OCI-LY1 (cell line): ENCODE data around the gene METAP1D.
"Not testable (repeated sequence)": the region's sequence is repeated elsewhere in the genome, so short reads cannot be mapped to it uniquely, and the experiment has no call there.

Source experiments
- H2AFZ ChIP-seq: fragments of 200-600 bp; sonication (generic), shearing (Covaris generic); 2 replicates; pipeline ENCODE4 v1.6.0; 2014; ENCODE audit warnings: antibody characterized with exemption, mild to moderate bottlenecking, low read length
- H3F3A ChIP-seq: fragments of 200-600 bp; sonication (generic), shearing (Covaris generic); 2 replicates; pipeline ENCODE4 v1.6.0; 2014; ENCODE audit warnings: mild to moderate bottlenecking, antibody characterized with exemption, low read length, moderate library complexity; ENCODE audit not compliant: insufficient read depth
- H3K27ac ChIP-seq: fragments of 200-600 bp; sonication (generic); 2 replicates; pipeline ENCODE4 v1.5.1; 2014; ENCODE audit warnings: low read length, mixed run types, mild to moderate bottlenecking, low read depth; ENCODE audit not compliant: poor library complexity, severe bottlenecking
- H3K27me3 ChIP-seq: fragments of 200-600 bp; sonication (generic); 2 replicates; pipeline ENCODE4 v1.6.0; 2014; ENCODE audit warnings: antibody characterized with exemption, mild to moderate bottlenecking, low read length, moderate library complexity; ENCODE audit not compliant: insufficient read depth
- H3K36me3 ChIP-seq: fragments of 200-600 bp; sonication (generic); 2 replicates; pipeline ENCODE4 v1.6.1; 2014; ENCODE audit warnings: mild to moderate bottlenecking, antibody characterized with exemption, low read length, moderate library complexity, mixed read lengths; ENCODE audit not compliant: insufficient read depth
- H3K4me1 ChIP-seq: fragments of 200-600 bp; sonication (generic); 2 replicates; pipeline ENCODE4 v1.5.1; 2014; ENCODE audit warnings: mild to moderate bottlenecking, low read length, moderate library complexity; ENCODE audit not compliant: insufficient read depth, severe bottlenecking
- H3K4me2 ChIP-seq: fragments of 200-600 bp; sonication (generic), shearing (Covaris generic); 2 replicates; pipeline ENCODE4 v1.6.1; 2014; ENCODE audit warnings: low read length
- H3K4me3 ChIP-seq: fragments of 200-600 bp; sonication (generic); 2 replicates; pipeline ENCODE4 v1.5.1; 2014; ENCODE audit warnings: low read length, low read depth, mild to moderate bottlenecking, mixed read lengths; ENCODE audit not compliant: poor library complexity, severe bottlenecking
- H3K79me2 ChIP-seq: fragments of 200-600 bp; shearing (Covaris generic); 2 replicates; pipeline ENCODE4 v1.6.1; 2016; ENCODE audit warnings: mixed run types, low read length, mixed read lengths; ENCODE audit not compliant: insufficient read depth
- H3K9ac ChIP-seq: fragments of 200-600 bp; sonication (generic), shearing (Covaris generic); 2 replicates; pipeline ENCODE4 v1.6.1; 2014; ENCODE audit warnings: mild to moderate bottlenecking, low read length, mixed read lengths
- H3K9me2 ChIP-seq: fragments of 200-600 bp; sonication (generic), shearing (Covaris generic); 2 replicates; pipeline ENCODE4 v1.6.1; 2014; ENCODE audit warnings: low read depth, mild to moderate bottlenecking, low read length, mixed read lengths
- H3K9me3 ChIP-seq: fragments of 200-600 bp; shearing (Covaris generic); 2 replicates; pipeline ENCODE4 v1.6.1; 2014; ENCODE audit warnings: low read length, mixed read lengths
- H4K20me1 ChIP-seq: fragments of 200-600 bp; sonication (generic), shearing (Covaris generic); 2 replicates; pipeline ENCODE4 v1.6.0; 2016; ENCODE audit warnings: mild to moderate bottlenecking, low read length; ENCODE audit not compliant: insufficient read depth
- CTCF ChIP-seq: fragments of 200-600 bp; sonication (generic), shearing (Covaris generic); IDR thresholded peaks from 2 replicates; pipeline ENCODE4 v1.5.1; 2017; ENCODE audit warnings: mild to moderate bottlenecking, antibody characterized with exemption, low read length, moderate library complexity, mixed read lengths
- EZH2 ChIP-seq: fragments of 200-600 bp; sonication (generic), shearing (Covaris generic); IDR thresholded peaks from 2 replicates; pipeline ENCODE4 v1.8.0; 2017; ENCODE audit warnings: borderline replicate concordance, mixed run types, mild to moderate bottlenecking, antibody characterized with exemption, low read length, moderate library complexity, mixed read lengths

METAP1D gene

GRCh38 chr2:172062402-172063004, 62.8 kb downstream of the METAP1D start:
- Histone ChIP-seq H3K4me3 (no peak overlapping the region), H3K9me2 (no peaks in the 10 kb centered on the region), H4K20me1 (no peaks in the 10 kb centered on the region), H3K36me3 (peaks cover 3% of the 10 kb centered on the region; the same call in 1 of the 2 replicates), H3K27ac (no peak overlapping the region), H3K9ac (no peak overlapping the region), H3K27me3 (no peaks in the 10 kb centered on the region), H3K79me2 (no peaks in the 10 kb centered on the region), H3K9me3 (no peaks in the 10 kb centered on the region), H3K4me1 (no peaks in the 10 kb centered on the region), H3F3A (no peaks in the 10 kb centered on the region), H2AFZ (no peak overlapping the region), H3K4me2 (no peak overlapping the region)
- no peak for TF ChIP-seq EZH2

GRCh38 chr2:172063446-172063845, 63.7 kb downstream of the METAP1D start:
- Histone ChIP-seq H3K36me3 (peaks cover 3% of the 10 kb centered on the region; the same call in 1 of the 2 replicates), H3K4me2 (no peak overlapping the region), H3K9ac (no peak overlapping the region), H3F3A (no peaks in the 10 kb centered on the region), H3K27ac (no peak overlapping the region), H3K4me3 (no peak overlapping the region), H3K9me2 (no peaks in the 10 kb centered on the region), H2AFZ (no peak overlapping the region), H3K9me3 (no peaks in the 10 kb centered on the region), H3K79me2 (no peaks in the 10 kb centered on the region), H3K27me3 (no peaks in the 10 kb centered on the region), H3K4me1 (no peaks in the 10 kb centered on the region), H4K20me1 (no peaks in the 10 kb centered on the region)
- TF ChIP-seq EZH2 (no peak), CTCF (no peak)

GRCh38 chr2:172065111-172065510, 65.4 kb downstream of the METAP1D start:
- H2AFZ ChIP-seq = no peak overlapping the region
- H4K20me1 ChIP-seq = no peaks in the 10 kb centered on the region
- no peaks in the 10 kb centered on the region for H3K4me1 ChIP-seq
- no peaks in the 10 kb centered on the region for H3K9me3 ChIP-seq
- H3K4me3 ChIP-seq = no peak overlapping the region
- no peaks in the 10 kb centered on the region for H3K79me2 ChIP-seq
- no peaks in the 10 kb centered on the region for H3K27me3 ChIP-seq
- H3K27ac ChIP-seq = no peak overlapping the region
- no peak overlapping the region for H3K4me2 ChIP-seq
- no peak for TF ChIP-seq EZH2
- no peak for TF ChIP-seq CTCF
- no peaks in the 10 kb centered on the region for H3F3A ChIP-seq
- peaks cover 6% of the 10 kb centered on the region; the same call in 1 of the 2 replicates for H3K36me3 ChIP-seq
- no peaks in the 10 kb centered on the region for H3K9me2 ChIP-seq
- H3K9ac ChIP-seq = no peak overlapping the region

- Histone ChIP-seq H3K4me2 (no peak overlapping the region), H3K27me3 (no peaks in the 10 kb centered on the region), H3K4me3 (no peak overlapping the region), H2AFZ (no peak overlapping the region), H3K9me2 (no peaks in the 10 kb centered on the region), H4K20me1 (no peaks in the 10 kb centered on the region), H3K27ac (no peak overlapping the region), H3F3A (no peaks in the 10 kb centered on the region), H3K9ac (no peak overlapping the region), H3K79me2 (no peaks in the 10 kb centered on the region), H3K4me1 (no peaks in the 10 kb centered on the region), H3K9me3 (no peaks in the 10 kb centered on the region), H3K36me3 (peaks cover 6% of the 10 kb centered on the region; the same call in 1 of the 2 replicates)
- TF ChIP-seq EZH2 (no peak), CTCF (no peak)
Measured at GRCh38 chr2:172066394-172066886, 66.7 kb downstream of the METAP1D start.

- not testable (repeated sequence) for H3K9me2 ChIP-seq, H3K36me3 ChIP-seq, H3K9me3 ChIP-seq, H2AFZ ChIP-seq, H3K27me3 ChIP-seq, H3K4me3 ChIP-seq, H3K79me2 ChIP-seq, H3K4me1 ChIP-seq, H4K20me1 ChIP-seq, H3F3A ChIP-seq, H3K4me2 ChIP-seq, H3K27ac ChIP-seq, H3K9ac ChIP-seq
Measured at GRCh38 chr2:172067905-172068304, 68.2 kb downstream of the METAP1D start.
